PFSK-1 (cell line): ENCODE measurements around the gene WWC2.

Source experiments
- FOXP2 ChIP-seq: optimal IDR thresholded peaks from 2 replicates; pipeline ENCODE3; 2011; ENCODE audit warnings: borderline replicate concordance, control low read depth, inconsistent platforms; ENCODE audit not compliant: insufficient read depth; ENCODE audit errors: extremely low read length, extremely low read depth
- POLR2AphosphoS5 ChIP-seq: IDR thresholded peaks from 2 replicates; pipeline ENCODE4 v1.6.1; 2012; ENCODE audit warnings: low read depth, mild to moderate bottlenecking, control low read depth, low read length, moderate library complexity
- REST ChIP-seq, 2 experiments: IDR thresholded peaks; 2 replicates each; pipeline versions ENCODE4 v1.6.1 to v1.8.0; 2011 to 2012; ENCODE audit warnings: low read depth in 2 of 2, low read length in 2 of 2, control low read depth in 1 of 2, inconsistent platforms in 1 of 2, mild to moderate bottlenecking in 1 of 2, moderate library complexity in 1 of 2; ENCODE audit not compliant: insufficient read depth in 1 of 2
- SIN3A ChIP-seq: IDR thresholded peaks from 2 replicates; pipeline ENCODE4 v1.6.1; 2012; ENCODE audit warnings: mild to moderate bottlenecking, low read length, moderate library complexity, borderline replicate concordance; ENCODE audit not compliant: insufficient read depth
- TAF1 ChIP-seq: IDR thresholded peaks from 2 replicates; pipeline ENCODE4 v1.6.1; 2012; ENCODE audit warnings: low read length, control low read depth, borderline replicate concordance; ENCODE audit not compliant: insufficient read depth

The WWC2 gene

GRCh38 chr4:183171484-183172267, 72.6 kb downstream of the WWC2 start:
- TF ChIP-seq POLR2AphosphoS5 (no peak), FOXP2 (no peak)

- TF ChIP-seq POLR2AphosphoS5 = no peak
- no peak for TF ChIP-seq FOXP2
- no peak for TF ChIP-seq SIN3A
- no peak for TF ChIP-seq TAF1
- no peak for TF ChIP-seq REST (IDR thresholded peaks at IDR 0.05; ENCODE audit: insufficient read depth in 1 of 2, low read depth in 2 of 2, low read length in 2 of 2)
Observed at GRCh38 chr4:183172881-183173280, 73.8 kb downstream of the WWC2 start.

GRCh38 chr4:183173580-183174526, 74.8 kb downstream of the WWC2 start:
- no peak for TF ChIP-seq FOXP2
- no peak for TF ChIP-seq TAF1
- TF ChIP-seq REST (IDR thresholded peaks at IDR 0.05; ENCODE audit: insufficient read depth in 1 of 2, low read depth in 2 of 2, low read length in 2 of 2) = no peak
- TF ChIP-seq SIN3A = no peak
- TF ChIP-seq POLR2AphosphoS5 = no peak

GRCh38 chr4:183175631-183176232, 76.7 kb downstream of the WWC2 start:
- TF ChIP-seq SIN3A (no peak), TAF1 (no peak), FOXP2 (no peak), POLR2AphosphoS5 (no peak), REST (IDR thresholded peaks at IDR 0.05; ENCODE audit: insufficient read depth in 1 of 2, low read depth in 2 of 2, low read length in 2 of 2) (no peak)

GRCh38 chr4:183177001-183177400, 77.9 kb downstream of the WWC2 start:
- TF ChIP-seq TAF1 (no peak), SIN3A (no peak), REST (IDR thresholded peaks at IDR 0.05; ENCODE audit: insufficient read depth in 1 of 2, low read depth in 2 of 2, low read length in 2 of 2) (no peak), POLR2AphosphoS5 (no peak), FOXP2 (no peak)
